ENCODE data around the gene PALS2. TPM values are rescaled to one million over a fixed set of nuclear protein-coding genes. Genes with fewer than 3 reads are reported as not detected.

PALS2 gene
- polyA plus RNA-seq, 1 donor from 2014 or later = 3.8 TPM

DNA sequence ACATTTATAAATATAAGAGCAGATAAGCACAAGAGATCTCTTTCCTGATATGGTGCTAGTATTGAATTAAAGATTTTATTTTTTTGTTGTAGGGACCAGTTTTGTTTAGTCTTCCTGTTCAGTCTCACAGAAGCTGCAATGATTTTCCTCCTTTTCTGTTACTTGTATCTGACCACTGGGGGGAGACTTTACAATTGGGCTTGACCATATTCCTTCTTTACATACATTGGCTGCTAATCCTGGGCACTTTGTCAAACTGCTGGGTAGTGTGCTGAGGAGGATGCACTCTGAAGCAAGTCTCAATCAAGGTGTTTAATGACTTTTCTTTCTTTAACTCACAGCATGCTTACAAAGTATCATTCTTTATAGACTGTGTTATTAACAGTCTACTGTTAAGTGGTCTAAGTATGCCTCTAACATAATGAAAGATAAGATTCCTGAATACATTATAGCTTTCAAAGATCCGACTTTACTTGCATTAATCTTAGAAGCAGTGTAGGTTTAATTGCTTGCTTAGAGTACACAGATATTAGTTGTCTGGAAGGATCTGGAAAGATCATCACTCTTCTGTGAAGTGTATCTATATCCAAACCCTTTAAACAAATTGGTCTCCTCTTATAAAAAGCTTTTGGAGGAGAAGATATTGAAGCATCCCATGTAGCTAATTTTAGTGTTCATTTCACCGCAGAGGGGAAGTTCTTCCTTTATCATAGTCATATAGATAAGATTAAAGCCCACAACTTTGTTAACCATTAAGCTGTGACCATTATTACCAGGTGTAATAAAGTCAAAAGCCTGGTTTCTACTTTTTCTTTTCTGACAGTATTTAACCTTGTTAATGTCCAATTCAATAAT, 3.1 kb downstream of the PALS2 start:
- Histone ChIP-seq H3K4me2 (ENCODE audit: low read length) (no peak overlapping the region), H3K27me3 (ENCODE audit: insufficient read depth, low read depth, low read length) (no peaks in the 10 kb centered on the region), H3K9ac (ENCODE audit: low read length) (no peak overlapping the region), H4K20me1 (ENCODE audit: insufficient read depth) (no peaks in the 10 kb centered on the region), H3F3A (ENCODE audit: insufficient read depth, low read length, poor library complexity, severe bottlenecking) (no peaks in the 10 kb centered on the region), H3K79me2 (replicated peaks; ENCODE audit: insufficient read depth, low read length) (peaks cover 23% of the 10 kb centered on the region), H3K36me3 (ENCODE audit: insufficient read depth, low read length) (no peaks in the 10 kb centered on the region), H2AFZ (ENCODE audit: low read depth, low read length) (no peak overlapping the region), H3K27ac (ENCODE audit: low read length) (no peak overlapping the region), H3K9me3 (ENCODE audit: low read length) (no peaks in the 10 kb centered on the region), H3K9me2 (ENCODE audit: insufficient read depth, low read length) (no peaks in the 10 kb centered on the region), H3K4me3 (ENCODE audit: low read length) (no peak overlapping the region)
- TF ChIP-seq POLR2AphosphoS5 (IDR thresholded peaks at IDR 0.05) (no peak), SMC3 (conservative IDR thresholded peaks at IDR 0.05; ENCODE audit: poor library complexity) (peak; percentile 72), MXI1 (conservative IDR thresholded peaks at IDR 0.05; ENCODE audit: poor library complexity, severe bottlenecking) (no peak), EZH2 (IDR thresholded peaks at IDR 0.05; ENCODE audit: borderline replicate concordance, insufficient read depth, low read length, poor library complexity, severe bottlenecking) (no peak), TAF1 (IDR thresholded peaks at IDR 0.05; ENCODE audit: low read depth) (no peak), RAD21 (conservative IDR thresholded peaks at IDR 0.05) (peak; percentile 66), EP300 (conservative IDR thresholded peaks at IDR 0.05; ENCODE audit: poor library complexity, severe bottlenecking) (no peak)
- TF ChIP-seq, protein P1, sequence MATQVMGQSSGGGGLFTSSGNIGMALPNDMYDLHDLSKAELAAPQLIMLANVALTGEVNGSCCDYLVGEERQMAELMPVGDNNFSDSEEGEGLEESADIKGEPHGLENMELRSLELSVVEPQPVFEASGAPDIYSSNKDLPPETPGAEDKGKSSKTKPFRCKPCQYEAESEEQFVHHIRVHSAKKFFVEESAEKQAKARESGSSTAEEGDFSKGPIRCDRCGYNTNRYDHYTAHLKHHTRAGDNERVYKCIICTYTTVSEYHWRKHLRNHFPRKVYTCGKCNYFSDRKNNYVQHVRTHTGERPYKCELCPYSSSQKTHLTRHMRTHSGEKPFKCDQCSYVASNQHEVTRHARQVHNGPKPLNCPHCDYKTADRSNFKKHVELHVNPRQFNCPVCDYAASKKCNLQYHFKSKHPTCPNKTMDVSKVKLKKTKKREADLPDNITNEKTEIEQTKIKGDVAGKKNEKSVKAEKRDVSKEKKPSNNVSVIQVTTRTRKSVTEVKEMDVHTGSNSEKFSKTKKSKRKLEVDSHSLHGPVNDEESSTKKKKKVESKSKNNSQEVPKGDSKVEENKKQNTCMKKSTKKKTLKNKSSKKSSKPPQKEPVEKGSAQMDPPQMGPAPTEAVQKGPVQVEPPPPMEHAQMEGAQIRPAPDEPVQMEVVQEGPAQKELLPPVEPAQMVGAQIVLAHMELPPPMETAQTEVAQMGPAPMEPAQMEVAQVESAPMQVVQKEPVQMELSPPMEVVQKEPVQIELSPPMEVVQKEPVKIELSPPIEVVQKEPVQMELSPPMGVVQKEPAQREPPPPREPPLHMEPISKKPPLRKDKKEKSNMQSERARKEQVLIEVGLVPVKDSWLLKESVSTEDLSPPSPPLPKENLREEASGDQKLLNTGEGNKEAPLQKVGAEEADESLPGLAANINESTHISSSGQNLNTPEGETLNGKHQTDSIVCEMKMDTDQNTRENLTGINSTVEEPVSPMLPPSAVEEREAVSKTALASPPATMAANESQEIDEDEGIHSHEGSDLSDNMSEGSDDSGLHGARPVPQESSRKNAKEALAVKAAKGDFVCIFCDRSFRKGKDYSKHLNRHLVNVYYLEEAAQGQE (IDR thresholded peaks at IDR 0.05; ENCODE audit: borderline replicate concordance) = no peak
- TF ChIP-seq, protein P2, sequence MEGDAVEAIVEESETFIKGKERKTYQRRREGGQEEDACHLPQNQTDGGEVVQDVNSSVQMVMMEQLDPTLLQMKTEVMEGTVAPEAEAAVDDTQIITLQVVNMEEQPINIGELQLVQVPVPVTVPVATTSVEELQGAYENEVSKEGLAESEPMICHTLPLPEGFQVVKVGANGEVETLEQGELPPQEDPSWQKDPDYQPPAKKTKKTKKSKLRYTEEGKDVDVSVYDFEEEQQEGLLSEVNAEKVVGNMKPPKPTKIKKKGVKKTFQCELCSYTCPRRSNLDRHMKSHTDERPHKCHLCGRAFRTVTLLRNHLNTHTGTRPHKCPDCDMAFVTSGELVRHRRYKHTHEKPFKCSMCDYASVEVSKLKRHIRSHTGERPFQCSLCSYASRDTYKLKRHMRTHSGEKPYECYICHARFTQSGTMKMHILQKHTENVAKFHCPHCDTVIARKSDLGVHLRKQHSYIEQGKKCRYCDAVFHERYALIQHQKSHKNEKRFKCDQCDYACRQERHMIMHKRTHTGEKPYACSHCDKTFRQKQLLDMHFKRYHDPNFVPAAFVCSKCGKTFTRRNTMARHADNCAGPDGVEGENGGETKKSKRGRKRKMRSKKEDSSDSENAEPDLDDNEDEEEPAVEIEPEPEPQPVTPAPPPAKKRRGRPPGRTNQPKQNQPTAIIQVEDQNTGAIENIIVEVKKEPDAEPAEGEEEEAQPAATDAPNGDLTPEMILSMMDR (IDR thresholded peaks at IDR 0.05; ENCODE audit: poor library complexity, severe bottlenecking) = peak; percentile 67

DNA sequence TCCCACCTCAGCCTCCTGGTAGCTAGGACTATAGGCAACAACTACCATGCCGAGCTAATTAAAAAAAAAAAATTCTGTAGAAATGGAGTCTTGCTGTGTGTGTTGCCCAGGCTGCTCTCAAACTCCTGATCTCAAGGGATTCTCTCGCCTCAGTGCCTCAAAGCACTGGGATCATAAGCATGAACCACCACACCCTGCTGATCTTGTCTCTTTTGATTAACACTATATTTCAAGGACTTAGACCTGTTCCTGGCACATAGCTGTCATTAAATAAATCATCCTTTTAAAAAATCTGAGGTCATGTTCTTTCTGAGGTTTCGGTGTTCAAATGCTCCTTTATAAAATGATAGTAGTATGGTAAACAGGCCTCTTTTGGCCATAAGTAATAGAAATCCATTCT, 4.8 kb downstream of the PALS2 start:
- Histone ChIP-seq H4K20me1 (ENCODE audit: insufficient read depth) (no peaks in the 10 kb centered on the region), H3K4me2 (ENCODE audit: low read length) (no peak overlapping the region), H3K9me2 (ENCODE audit: insufficient read depth, low read length) (no peaks in the 10 kb centered on the region), H3K27me3 (ENCODE audit: insufficient read depth, low read depth, low read length) (no peaks in the 10 kb centered on the region), H3F3A (ENCODE audit: insufficient read depth, low read length, poor library complexity, severe bottlenecking) (no peaks in the 10 kb centered on the region), H3K36me3 (ENCODE audit: insufficient read depth, low read length) (no peaks in the 10 kb centered on the region), H3K79me2 (replicated peaks; ENCODE audit: insufficient read depth, low read length) (peaks cover 23% of the 10 kb centered on the region), H3K4me3 (ENCODE audit: low read length) (no peak overlapping the region), H2AFZ (ENCODE audit: low read depth, low read length) (no peak overlapping the region), H3K9me3 (ENCODE audit: low read length) (no peaks in the 10 kb centered on the region), H3K9ac (ENCODE audit: low read length) (no peak overlapping the region), H3K27ac (ENCODE audit: low read length) (no peak overlapping the region)
- TF ChIP-seq, protein P1 (IDR thresholded peaks at IDR 0.05; ENCODE audit: borderline replicate concordance) = no peak
- TF ChIP-seq EZH2 (IDR thresholded peaks at IDR 0.05; ENCODE audit: borderline replicate concordance, insufficient read depth, low read length, poor library complexity, severe bottlenecking) = no peak
- no peak for TF ChIP-seq TAF1 (IDR thresholded peaks at IDR 0.05; ENCODE audit: low read depth)
- TF ChIP-seq SMC3 (conservative IDR thresholded peaks at IDR 0.05; ENCODE audit: poor library complexity) = no peak
- no peak for TF ChIP-seq RAD21 (conservative IDR thresholded peaks at IDR 0.05)
- TF ChIP-seq POLR2AphosphoS5 (IDR thresholded peaks at IDR 0.05) = no peak
- no peak for TF ChIP-seq EP300 (conservative IDR thresholded peaks at IDR 0.05; ENCODE audit: poor library complexity, severe bottlenecking)
- TF ChIP-seq MXI1 (conservative IDR thresholded peaks at IDR 0.05; ENCODE audit: poor library complexity, severe bottlenecking) = no peak
- TF ChIP-seq, protein P2 (IDR thresholded peaks at IDR 0.05; ENCODE audit: poor library complexity, severe bottlenecking) = no peak
